Measurements from ENCODE around the gene C1RL.
"Not testable (repeated sequence)": the region's sequence is repeated elsewhere in the genome, so short reads cannot be mapped to it uniquely, and the experiment has no call there.

C1RL gene

DNA sequence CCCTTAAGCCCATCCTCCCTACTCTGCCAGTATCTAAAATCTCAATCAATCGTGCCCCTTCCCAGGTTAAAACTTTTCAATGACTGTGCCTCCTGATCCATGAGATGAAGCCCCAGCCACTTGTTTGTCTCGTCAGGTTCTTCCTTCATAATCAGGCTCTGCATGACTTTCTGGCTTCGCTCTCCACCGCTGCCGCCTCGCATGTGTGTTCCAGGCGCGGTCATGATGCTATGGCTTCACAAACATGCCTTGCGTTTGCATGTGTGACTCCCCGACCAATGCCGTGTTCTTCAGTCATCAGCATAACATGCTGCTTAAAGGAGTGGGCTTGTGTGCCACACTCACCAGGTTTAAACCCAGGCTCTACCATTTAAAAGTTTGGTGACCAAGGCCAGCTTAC is 5.0 kb upstream of the C1RL start:
- DNase-seq, result no peak

DNA sequence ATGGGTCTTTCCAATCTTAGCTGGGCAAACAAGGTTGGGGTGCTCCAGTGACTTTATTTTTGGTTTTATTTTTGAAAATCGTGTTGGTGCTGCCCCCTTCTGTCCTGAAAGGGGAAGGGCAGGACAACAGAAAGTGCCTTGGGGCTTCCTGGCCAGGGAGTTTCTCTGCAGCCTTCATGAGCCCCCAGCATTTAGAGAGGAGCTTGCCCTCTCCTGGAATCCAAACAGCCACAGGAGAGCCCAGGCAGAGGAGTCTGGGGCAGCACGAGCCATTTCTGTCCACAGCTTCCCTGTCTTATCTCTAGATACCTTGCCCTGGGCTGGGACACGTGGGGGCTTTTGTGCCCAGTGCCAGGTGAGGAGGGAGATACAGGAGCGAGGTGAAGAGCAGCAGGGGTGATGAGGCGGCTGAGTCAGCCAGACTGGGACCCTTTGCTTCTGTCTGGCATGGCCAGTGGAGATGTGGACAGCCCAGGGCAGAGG is 4.4 kb upstream of the C1RL start:
- DNase-seq, result no peak

DNA sequence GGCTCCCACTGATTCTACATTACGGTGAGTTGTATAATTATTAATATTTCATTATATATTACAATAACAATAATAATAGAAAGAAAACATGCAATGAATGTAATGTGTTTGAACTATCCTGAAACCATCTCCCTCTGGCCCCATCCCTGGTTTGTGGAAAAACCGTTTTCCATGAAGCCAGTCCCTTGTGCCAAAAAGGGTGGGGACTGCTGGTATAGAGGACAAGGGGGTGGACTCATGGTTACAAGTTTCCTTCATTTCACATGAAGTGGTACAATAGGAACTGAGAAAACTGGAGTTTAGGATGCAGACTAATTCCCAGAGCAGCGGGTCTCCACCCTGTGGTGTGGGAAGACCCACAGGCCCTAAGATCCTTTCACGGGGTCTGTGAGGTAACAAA is 3.0 kb upstream of the C1RL start:
- DNase-seq, result no peak

DNA sequence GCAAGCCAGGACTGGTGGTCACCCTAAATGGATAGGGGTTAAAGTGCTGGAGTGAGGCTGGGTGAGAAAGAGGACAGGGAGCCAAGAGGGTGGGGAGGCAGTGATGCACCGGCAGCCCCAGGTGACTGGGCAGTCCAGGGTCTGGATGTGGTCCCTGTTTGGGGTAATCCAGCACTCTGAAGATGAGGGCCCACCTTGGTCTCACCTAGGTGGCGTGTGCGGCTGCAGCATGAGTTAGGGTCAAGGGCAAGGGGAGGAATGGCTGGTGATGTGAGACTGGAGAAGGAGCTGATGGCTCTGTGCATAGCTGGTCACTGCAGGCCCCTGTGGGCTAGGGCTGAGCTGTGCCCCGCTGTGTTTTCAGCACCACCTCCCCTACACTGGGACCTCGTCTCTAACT is 1.6 kb upstream of the C1RL start:
- DNase-seq, result no peak

DNA sequence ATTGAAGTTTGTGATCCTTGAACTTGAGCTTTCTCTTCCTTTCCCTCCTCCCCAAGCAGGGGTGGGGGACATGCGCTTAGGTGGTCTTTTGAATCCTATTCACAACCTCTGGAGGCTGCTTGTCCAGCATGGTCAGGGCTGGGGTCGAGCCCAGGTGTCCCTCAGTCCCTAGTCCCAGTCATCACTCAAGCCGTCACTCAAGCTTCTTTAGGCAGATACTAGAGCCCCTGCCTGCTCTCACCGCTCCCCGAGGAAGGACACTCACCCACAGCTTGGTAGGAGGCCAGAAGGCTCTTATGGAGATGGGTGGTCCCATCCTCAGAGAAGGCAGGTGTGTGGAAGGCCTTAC is 532 bp upstream of the C1RL start:
- no peak for DNase-seq

DNA sequence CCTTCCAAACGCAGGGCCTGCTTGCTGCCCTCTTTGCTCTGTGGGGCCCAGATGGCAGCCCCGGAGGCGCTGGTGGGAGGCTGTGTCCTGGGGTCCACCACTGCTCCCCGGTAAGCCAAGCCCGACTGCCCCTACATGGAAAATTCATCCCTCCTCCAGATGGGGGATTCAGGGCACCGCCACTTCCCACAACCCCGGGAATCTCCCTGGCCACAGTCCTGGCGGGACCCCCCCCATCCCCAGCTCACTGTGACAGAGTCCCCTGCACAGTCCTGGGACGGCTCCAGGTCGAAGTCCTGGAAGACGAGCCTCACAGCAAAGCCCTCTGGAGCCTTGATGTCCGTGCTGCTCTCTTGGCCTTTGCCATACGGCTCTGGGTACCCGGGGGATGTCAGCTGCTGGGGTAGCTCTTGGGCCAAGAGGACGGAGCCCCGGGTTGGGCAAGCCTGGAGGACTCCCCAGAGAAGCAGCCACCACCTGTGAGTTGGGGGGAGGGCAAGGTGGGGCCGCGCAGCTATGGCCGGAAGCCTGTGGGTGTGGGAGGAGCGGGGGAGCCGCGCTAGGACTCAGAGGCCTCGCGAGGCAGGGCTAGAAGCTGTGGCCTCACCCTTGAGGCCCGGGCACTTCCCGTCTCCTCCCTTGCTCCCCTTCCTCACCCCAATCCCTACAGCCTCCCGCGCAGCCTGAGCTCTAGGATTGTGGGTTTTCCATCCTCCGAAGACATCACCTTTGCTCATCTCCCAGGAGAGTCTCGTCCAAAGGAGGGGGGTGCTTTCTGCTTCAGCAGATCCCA is 815 bp downstream of the C1RL start:
- DNase-seq, result peak; percentile 43 to 59

DNA sequence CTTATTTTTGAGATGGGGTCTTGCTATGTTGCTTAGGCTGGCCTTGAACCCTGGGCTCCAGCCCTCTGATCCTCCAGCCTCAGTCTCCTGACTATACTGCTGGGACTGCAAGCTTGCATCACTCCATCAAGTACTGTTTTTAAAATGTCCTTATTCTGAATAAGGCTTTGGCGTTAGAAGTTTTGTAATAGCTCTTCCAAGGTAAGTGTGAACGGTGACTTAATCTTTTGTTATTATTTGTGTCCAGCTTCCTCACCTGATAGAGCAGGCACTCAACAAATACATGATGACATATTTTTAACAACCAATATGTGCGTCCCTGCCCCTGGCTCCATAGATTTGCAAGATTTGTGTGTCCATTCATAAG is 1.4 kb downstream of the C1RL start:
- no peak for DNase-seq

DNA sequence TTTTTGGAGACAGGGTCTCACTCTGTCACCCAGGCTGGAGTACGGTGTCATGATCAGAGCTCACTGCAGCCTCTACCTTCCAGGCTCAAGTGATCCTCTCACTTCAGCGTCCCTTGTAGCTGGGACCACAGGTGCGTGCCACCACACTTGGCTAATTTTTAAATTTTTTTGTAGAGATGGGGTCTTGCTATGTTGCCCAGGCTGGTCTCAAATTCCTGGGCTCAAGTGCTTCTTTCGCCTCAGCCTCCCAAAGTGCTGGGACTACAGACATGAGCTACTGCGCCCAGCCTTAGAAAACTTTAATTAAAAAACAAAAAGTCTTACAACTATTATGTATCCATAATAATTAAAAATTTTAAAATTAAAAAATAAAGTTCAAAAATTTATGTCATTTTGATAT is 1.8 kb downstream of the C1RL start:
- not testable (repeated sequence) for DNase-seq

DNA sequence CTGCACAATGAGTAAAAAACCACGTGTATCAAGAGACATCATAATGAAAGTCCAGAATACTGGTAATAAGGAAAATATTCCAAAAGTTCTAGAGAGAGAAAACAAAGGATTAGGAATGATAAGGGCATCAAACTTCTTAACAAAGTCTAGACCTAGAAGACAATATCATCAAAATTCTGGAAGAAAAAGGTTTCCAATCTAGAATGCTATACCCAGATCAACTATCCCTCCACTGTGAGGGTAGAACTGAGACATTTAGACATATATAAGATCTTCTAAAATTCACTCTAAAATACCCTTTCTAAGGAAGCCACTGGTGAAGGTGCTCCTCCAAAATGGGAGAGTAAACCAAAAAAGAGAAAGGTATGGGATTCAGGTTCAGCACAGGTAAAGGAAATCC is 2.9 kb downstream of the C1RL start:
- DNase-seq, result no peak

DNA sequence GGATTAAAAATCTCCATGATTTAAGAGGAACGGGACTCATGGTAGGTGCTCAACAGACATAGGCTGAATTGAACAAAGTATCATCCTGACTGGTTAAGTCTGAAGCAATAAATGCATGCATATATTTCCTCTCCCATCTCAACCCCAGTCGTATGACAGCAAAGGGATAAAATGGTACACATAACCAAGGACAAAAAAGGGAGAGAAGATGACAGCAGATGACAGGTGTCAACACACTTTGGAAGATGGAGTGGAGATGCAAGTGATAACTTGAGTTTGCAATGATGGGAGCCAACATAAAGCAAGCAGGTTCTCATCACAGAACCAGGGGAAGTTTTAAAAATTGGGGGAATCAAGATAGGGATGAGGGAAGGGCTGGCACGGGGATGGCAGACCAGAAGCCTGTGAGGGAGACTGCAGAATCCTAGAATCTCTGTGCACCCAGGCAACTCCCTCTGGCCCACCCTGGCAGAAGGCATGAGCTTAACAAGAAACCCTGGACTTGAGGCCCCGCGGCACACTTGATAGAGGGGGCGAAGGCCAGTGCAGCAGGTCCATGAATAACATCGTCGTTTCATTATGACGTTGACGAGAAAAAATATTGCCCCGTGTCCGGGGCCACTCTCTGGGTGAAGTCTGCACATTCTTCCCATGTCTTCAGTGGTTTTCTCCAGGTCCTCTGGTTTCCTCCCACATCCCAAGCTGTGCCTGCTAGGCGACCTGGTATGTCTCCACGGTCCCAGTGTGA is 5.0 kb downstream of the C1RL start:
- DNase-seq, result no peak

DNA sequence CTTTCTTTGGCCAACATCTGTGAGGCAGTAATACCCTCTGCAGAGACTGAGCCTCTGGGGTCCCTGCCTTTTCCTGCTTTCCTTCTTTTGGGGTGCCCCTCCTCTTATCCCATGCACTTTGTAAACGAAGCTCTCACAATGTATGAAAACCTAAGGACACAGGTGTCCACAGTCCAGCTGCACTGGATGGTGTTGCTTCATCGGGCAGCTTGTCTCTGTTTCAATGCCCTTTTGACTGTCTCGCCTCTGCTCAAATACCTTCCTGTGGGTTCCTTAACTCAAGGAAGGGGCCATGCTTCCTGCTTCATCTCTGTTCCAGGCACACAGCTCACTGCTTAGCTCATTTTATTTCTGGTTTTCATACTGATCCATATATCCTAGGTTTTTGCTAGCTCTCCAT is 6.4 kb downstream of the C1RL start:
- DNase-seq, result no peak

DNA sequence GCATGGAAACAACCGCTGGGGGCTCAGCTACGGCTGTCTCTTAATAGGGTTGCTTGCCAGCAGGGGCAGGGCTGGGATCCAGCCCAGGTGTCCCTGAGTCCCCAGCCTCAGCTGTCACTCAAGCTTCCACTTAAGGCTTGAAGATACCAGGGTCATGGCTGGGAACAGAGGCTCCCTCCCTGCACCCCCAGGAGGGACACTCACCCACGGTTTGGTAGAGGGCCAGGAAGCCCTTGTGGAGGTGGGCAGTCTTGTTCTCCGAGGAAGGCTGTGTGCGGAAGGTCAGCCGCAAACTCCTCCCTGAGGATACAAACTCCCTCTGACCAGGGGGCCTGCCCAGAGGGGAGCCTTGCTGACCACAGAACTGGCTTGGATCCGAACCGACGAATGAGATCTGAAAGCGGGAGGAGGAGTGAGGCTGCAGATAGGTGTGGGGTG is 7.3 kb downstream of the C1RL start:
- DNase-seq, result no peak

DNA sequence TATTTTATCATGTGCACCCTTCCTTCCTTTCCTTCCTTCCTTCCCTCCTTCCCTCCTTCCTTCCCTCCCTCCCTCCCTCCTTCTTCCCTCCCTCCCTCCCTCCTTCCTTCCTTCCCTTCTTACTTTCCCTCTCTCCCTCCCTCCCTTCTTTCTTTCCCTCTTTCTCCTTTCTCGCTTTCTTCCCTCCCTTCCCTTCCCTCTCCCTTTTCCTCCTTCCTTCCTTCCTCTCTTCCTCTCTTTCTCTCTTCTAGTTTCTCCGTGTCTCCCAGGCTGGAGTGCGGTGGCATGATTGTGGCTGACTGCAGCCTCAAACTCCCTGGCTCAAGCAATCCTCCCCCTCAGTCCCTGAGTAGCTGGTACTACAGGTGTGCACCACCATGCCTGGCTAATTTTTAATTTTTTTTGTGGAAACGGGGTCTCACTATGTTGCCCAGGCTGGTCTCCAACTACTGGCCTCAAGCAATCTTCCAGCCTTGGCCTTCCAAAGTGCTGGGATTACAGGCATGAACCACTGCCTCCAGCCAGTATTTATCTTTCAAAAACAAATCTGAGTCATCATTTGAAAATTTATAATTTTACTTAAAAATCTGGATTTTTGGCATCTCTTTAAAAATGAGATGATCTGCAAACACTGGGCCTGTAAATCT is 7.8 kb downstream of the C1RL start:
- DNase-seq, result no peak

DNA sequence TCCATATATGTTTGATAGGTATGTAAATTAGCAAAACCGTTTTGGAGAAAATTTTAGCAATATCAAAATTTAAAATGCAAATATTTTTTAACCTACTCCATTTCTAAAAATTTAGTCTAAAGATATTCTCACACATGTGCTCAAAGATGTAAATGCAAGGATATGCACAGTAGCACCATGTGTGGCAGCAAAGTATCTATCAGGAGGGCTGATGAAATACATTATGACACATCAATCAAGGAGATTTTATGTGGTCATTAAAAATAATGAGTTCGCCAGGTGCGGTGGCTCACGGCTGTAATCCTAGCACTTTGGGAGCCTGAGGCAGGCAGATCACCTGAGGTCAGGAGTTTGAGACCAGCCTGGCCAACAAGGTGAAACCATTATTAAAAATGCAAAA is 8.8 kb downstream of the C1RL start:
- DNase-seq, result peak; percentile 17 to 70

DNA sequence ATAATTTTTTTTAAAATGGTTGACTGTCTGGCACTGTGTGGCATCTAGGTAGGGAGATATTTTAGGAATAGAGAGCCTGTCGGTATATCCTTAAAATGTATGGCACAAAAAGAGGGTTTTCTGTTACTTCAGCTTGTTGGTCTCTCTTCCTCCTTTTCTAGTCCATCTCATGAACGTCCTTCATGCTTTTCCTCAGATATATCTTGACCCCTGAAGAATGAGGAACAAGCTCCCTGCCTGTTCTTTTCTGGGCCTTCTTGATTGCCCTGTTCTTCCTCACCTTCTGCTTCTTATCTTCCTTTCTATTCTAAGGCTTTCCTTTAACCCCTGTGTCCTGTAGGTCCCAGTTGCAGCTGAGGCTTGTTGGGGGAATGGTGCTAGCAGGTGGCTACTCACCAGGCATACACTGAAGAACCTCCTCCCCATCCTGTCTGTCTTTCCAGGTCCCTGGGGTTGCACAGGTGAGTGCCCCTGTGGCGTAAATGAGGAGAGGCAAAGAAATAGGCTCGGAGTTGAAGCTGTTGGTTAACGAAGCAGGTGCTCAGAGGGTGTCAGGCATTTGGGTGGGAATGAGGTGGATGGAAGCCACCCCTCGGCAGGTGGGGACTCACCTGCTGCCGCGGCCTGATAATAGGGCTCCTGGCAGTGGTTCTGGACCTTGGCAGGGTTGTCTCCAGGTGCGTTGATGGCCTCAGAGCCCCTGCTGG is 9.6 kb downstream of the C1RL start:
- DNase-seq, result peak in 1 of 2 experiments; percentile 39

DNA sequence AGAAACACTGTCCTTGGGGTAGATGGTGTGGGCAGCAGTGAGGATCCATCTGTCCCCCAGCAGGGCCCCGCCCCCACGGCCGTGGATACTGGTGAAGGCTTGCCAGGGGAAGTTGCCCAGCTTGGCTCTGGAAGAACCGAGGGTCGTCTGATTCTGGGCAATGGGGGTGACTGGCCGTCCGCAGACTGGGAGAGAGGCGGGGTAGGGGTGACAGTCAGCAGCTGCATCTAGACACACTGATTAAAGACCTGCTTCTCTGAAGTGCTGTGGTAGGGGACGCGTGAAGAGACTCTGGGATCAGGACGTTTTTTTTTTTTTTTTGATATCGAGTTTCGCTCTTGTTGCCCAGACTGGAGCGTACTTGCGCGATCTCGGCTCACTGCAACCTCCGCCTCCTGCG is 12.0 kb downstream of the C1RL start:
- DNase-seq, result no peak

DNA sequence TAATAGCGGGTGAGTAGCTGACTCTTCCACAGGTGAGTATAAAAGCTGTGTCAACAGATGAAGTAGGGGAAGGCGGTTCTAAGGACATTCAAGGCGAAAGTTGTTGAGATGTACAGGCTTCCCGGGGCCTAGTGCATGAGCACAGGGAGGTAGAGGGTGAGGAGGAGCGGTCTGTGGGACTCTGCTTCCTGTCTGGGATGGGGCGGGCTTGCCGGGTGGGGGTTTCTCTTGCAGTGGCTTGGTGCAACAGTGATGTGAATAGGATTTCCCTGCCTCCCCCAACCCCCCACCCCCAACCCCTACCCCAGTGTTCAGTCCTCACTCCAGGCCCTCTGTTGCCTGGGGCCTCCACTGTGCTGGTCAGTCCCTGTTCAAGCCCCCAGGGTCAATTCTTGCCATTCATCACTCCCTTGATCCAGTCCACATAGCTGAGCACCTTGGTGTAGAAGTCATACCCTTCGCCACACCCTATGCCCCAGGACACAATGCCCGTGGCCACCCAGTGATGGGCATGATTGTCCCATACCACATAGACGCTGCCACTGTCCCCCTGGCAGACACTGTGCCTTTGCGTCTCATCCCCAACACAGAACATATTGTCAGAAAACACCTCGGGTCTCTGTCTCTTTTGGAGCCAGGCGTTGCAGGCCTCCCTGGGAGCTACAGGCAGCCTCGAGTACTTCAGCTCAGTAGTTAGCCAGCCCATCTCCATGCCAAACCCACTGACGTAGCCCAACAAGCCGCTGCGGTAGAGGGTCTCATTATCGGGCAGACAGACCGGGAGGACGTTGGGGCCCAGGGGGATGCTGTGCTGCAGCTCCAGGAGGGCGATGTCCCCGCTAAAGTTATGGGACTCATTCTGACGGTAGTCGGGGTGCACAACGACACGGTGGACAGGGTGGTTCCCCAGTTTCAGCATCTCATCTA is 12.7 kb downstream of the C1RL start:
- no peak for DNase-seq

DNA sequence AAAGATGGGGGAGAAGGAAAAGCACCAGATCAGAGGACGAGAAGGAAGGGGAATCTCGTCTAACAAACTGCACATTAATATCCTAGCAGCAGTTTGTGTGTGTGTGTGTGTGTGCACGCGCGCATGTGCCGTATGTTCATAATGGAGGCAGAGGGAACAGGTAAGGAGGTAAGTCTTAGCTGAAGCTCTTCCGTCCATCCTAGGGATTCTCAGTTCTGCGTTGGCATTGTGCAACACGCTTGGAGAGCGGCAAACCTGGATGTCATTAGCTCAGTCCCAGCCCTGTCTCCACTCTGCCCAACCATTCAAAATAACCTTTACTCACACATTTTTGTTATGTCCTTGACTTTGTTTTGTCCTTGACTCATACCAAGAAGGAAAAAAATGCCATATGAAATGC is 15.1 kb downstream of the C1RL start:
- no peak for DNase-seq

DNA sequence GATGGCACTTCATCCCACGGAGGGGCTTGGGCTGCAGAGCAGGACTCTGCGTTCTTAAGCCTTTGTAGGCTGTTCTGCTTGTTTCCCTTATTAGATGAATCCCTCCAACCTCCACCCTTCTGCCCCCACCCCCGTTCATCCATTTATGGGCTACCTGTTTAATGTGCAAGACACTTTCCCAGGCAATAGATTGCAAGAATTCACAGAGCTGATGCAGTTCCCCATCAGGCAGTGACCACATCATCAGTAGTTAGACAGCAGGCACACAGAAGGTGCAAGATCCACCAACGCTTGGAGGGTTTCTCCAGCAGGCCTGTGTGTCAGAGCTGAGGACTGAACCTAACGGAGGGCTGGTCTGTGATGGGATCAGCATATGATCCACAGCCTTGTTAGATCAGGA is 15.5 kb downstream of the C1RL start:
- DNase-seq, result no peak

DNA sequence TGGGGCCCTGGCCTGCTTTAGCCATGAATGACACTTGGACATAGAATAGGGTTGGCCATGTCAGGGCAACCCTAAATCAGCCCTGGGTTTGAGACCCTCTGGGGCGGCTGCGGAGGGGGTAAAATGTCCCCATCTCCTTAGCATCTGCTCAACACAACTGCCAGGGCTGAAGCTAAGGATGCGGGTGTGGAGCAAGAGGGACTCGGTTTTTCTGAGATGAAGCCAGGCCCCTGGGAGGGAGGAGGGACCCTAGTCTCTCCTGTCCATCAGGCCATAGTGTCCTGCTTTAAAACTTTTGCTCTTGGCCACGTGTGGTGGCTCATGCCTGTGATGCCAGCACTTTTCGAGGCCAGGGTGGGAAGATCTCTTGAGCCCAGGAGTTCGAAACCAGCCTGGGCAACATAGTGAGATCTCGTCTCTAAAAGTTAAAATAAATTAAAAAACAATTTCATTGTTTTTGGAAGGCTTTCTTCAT is 16.0 kb downstream of the C1RL start:
- no peak for DNase-seq

DNA sequence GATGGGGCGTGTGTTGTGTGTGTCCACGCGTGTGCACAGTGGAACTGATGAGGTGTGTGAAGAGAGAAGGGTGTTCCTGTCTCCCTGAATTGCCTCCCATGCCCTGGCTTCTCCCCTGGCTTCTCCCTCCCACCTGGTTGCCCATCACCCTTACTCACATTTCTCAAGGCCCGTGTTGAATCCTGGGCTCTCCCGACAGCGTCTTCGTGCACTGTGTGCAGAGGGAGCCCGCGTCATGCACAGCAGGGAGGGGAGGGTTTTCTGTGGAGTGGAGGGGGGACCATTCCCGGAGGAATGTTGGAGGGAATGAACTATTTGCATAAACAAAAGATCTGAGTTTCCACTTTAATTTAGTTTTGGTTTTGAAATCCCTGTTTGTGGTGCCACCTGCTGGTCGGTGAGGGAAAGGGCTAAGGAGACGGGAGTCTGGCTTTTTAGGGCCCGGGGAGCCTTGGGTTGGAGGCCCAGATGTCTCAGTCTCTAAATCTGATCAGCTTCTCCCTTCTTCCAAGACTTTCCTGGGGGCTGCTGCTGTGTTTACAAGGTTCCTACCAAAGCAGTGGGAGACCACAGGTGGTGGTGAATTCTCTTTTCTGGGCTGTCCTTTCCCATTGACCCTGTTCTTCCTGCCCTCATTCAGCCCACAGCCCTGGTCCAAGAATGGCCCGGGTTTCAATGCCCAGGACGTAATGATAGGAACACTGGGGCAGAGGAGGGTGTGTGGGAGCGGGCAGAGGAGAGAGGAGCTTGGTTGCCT is 16.6 kb downstream of the C1RL start, which contains the start of gene C1R:
Gene C1R (minus strand): TSS at position 217 of the 757 bp plus-strand sequence. CDS start 57 bp downstream, at position 160.
- peak in 1 of 2 experiments; percentile 44 for DNase-seq
